K562 (cell line): ENCODE results near the gene VWA8. TPM values are rescaled to one million over a fixed set of nuclear protein-coding genes. Genes with fewer than 3 reads are reported as not detected.

ENCODE experiments used
- ATAC-seq: fragments of 200-7000 bp; cut with Tn5 transposase; 3 replicates; pipeline ENCODE4 v1.9.1; 2020; ENCODE audit warnings: moderate library complexity
- BruUV-seq: library from RNA; stranded (reverse); fragments of 400-500 nt; replicated peaks from 2 replicates; lab custom pipeline; 2021; lab: Mats Ljungman, UMichigan
- CTCF ChIA-PET: fragments of 300-600 bp; formaldehyde crosslinking; extraction: SDS; loops from one replicate; lab custom pipeline; 2021; ENCODE audit warnings: low intra/inter-chr PET ratio; lab: Yijun Ruan, JAX
- POLR2A ChIA-PET: fragments of 300-600, 350-650 bp; sonication (Branson Sonifier 250); formaldehyde crosslinking; extraction: SDS; loops from one replicate; lab custom pipeline; 2021; ENCODE audit warnings: antibody characterized with exemption, inconsistent platforms; lab: Yijun Ruan, JAX
- DNase-seq, 4 experiments: peaks; one replicate each; pipeline versions ENCODE4 v3.0.0 to v3.0.0-alpha.2; 2011 to 2018; ENCODE audit warnings: low spot score in 3 of 4, mixed read lengths in 3 of 4; ENCODE audit errors: extremely low read depth in 1 of 4
- FAIRE-seq: peaks from 2 replicates; lab custom pipeline; 2011; peaks lifted over from hg19 to GRCh38; lab: Jason Lieb, UNC
- H2AFZ ChIP-seq: 2 replicates; pipeline ENCODE4 v1.6.0; 2011; ENCODE audit warnings: low read depth, low read length, control low read depth, inconsistent platforms
- H3K27ac ChIP-seq: fragments of 200-600 bp; 3 replicates; pipeline ENCODE4 v1.8.0; 2011; ENCODE audit warnings: low read depth, mild to moderate bottlenecking, control low read depth, inconsistent platforms, low read length, moderate library complexity, mixed read lengths; ENCODE audit errors: extremely low read depth
- H3K27me3 ChIP-seq, 2 experiments: fragments of 300-600 bp in 1 of 2; 2 replicates in 1 of 2; 3 replicates in 1 of 2; pipeline versions ENCODE4 v1.6.0 to v1.8.0; 2011; ENCODE audit warnings: inconsistent platforms in 2 of 2, low read length in 2 of 2, mild to moderate bottlenecking in 1 of 2, mixed read lengths in 1 of 2, moderate library complexity in 1 of 2; ENCODE audit not compliant: control insufficient read depth in 2 of 2, insufficient read depth in 2 of 2
- H3K36me3 ChIP-seq: fragments of 300-600 bp; 3 replicates; pipeline ENCODE4 v1.8.0; 2011; ENCODE audit warnings: mild to moderate bottlenecking, low read length, inconsistent platforms; ENCODE audit not compliant: control insufficient read depth, insufficient read depth
- H3K4me1 ChIP-seq, 2 experiments: fragments of 200-600 bp in 1 of 2; replicated peaks in 1 of 2; 2 replicates in 1 of 2; 3 replicates in 1 of 2; pipeline versions ENCODE4 v1.5.1 to v1.8.0; 2011; ENCODE audit warnings: inconsistent platforms in 2 of 2, low read length in 2 of 2, mild to moderate bottlenecking in 1 of 2, mixed read lengths in 1 of 2, moderate library complexity in 1 of 2; ENCODE audit not compliant: control insufficient read depth in 2 of 2, insufficient read depth in 2 of 2
- H3K4me2 ChIP-seq: 2 replicates; pipeline ENCODE4 v1.6.1; 2011; ENCODE audit warnings: low read length, control low read depth, inconsistent platforms, mixed read lengths; ENCODE audit not compliant: insufficient read depth
- H3K4me3 ChIP-seq: fragments of 200-600 bp; sonication (generic), shearing (Covaris generic); 2 replicates; pipeline ENCODE4 v1.5.1; 2016; ENCODE audit warnings: control low read depth, inconsistent platforms
- H3K79me2 ChIP-seq: fragments of 200-600 bp; 3 replicates; pipeline ENCODE4 v1.8.0; 2011; ENCODE audit warnings: low read length, inconsistent platforms; ENCODE audit not compliant: control insufficient read depth, insufficient read depth
- H3K9ac ChIP-seq, 2 experiments: 2 replicates each; pipeline versions ENCODE4 v1.6.0 to v1.6.1; 2011; ENCODE audit warnings: low read depth in 2 of 2, low read length in 2 of 2, control low read depth in 1 of 2, inconsistent platforms in 1 of 2, mild to moderate bottlenecking in 1 of 2, mixed read lengths in 1 of 2; ENCODE audit not compliant: insufficient read depth in 1 of 2
- H3K9me1 ChIP-seq: one replicate; pipeline ENCODE4 v1.6.0; 2011; ENCODE audit warnings: inconsistent platforms, mild to moderate bottlenecking, low read length, moderate library complexity; ENCODE audit not compliant: control insufficient read depth, insufficient read depth
- H3K9me3 ChIP-seq: replicated peaks from 2 replicates; pipeline ENCODE4 v1.5.1; 2011; ENCODE audit warnings: low read depth, low read length, inconsistent platforms; ENCODE audit not compliant: control insufficient read depth, insufficient read depth
- H4K20me1 ChIP-seq: replicated peaks from 2 replicates; pipeline ENCODE4 v1.6.1; 2011; ENCODE audit warnings: low read length, inconsistent platforms, mixed read lengths; ENCODE audit not compliant: control insufficient read depth, insufficient read depth
- CC2D1A ChIP-seq: fragments of 450-650 bp; IDR thresholded peaks from 2 replicates; pipeline ENCODE4 v1.6.1; 2017; ENCODE audit warnings: mild to moderate bottlenecking
- CCNT2 ChIP-seq: IDR thresholded peaks from 2 replicates; pipeline ENCODE4 v1.6.1; 2011; ENCODE audit warnings: borderline replicate concordance, low read depth, mild to moderate bottlenecking, moderate library complexity, mixed read lengths, low read length; ENCODE audit not compliant: insufficient read length; ENCODE audit errors: extremely low read depth
- ELF2 ChIP-seq: fragments of 250-450 bp; sonication (Bioruptor Pico); IDR thresholded peaks from 2 replicates; pipeline ENCODE4 v1.5.0; 2021; ENCODE audit warnings: mild to moderate bottlenecking
- ILK ChIP-seq: fragments of 450-650 bp; IDR thresholded peaks from 2 replicates; pipeline ENCODE4 v1.6.1; 2016; ENCODE audit warnings: missing genetic modification characterization, low read depth, mild to moderate bottlenecking, missing compliant biosample characterization, moderate library complexity, borderline replicate concordance
- MAZ ChIP-seq, 2 experiments: fragments of 450-650 bp in 1 of 2; sonication (generic) in 1 of 2; formaldehyde crosslinking; IDR thresholded peaks in 1 of 2; conservative IDR thresholded peaks in 1 of 2; 2 replicates each; pipeline versions ENCODE4 v1.4.0 to v1.5.0; 2020; ENCODE audit warnings: mild to moderate bottlenecking in 1 of 2, missing genetic modification reagents in 1 of 2
- RBM39 ChIP-seq: fragments of 200-400 bp; formaldehyde crosslinking; optimal IDR thresholded peaks from 2 replicates; pipeline ENCODE3; 2018; ENCODE audit warnings: low read depth, low read length
- SMARCE1 ChIP-seq: fragments of 450-650 bp; IDR thresholded peaks from 2 replicates; pipeline ENCODE4 v1.7.1; 2016; ENCODE audit warnings: mild to moderate bottlenecking
- ZNF232 ChIP-seq: sonication (generic); formaldehyde crosslinking; IDR thresholded peaks from 2 replicates; pipeline ENCODE4 v1.8.0; 2022; ENCODE audit warnings: mild to moderate bottlenecking, missing genetic modification reagents
- WGBS: fragments of 100-300 bp; shearing (Covaris generic); methylation state at CpG from one replicate; pipeline ENCODE4 v1.1.6; 2016; ENCODE audit warnings: low coverage, mixed read lengths; ENCODE audit not compliant: insufficient coverage; ENCODE audit errors: missing lambda C conversion rate; 5-methylcytosine and 5-hydroxymethylcytosine counted together
- in situ Hi-C: fragments of 300-500 bp; cut with MboI; formaldehyde crosslinking; loops from 4 replicates; pipeline ENCODE4 v1.15.0; 2018; ENCODE audit warnings: inconsistent platforms, mixed read lengths
- intact Hi-C: fragments of 100-400 bp; cut with micrococcal nuclease; formaldehyde crosslinking; loops from 2 replicates; pipeline ENCODE4 v1.14.2; 2022
- polyA plus RNA-seq, 8 experiments: library from polyadenylated mRNA; depleted of rRNA in 4 of 8; stranded (reverse) in 5 of 8; unstranded in 3 of 8; fragments of >200 nt; fragmentation: Nextera tagmentation in 2 of 8; fragmentation: Illumina TruSeq in 1 of 8; extraction: Ambion mirVana in 2 of 8; extraction: Trizol in 1 of 8; gene quantifications; 2 replicates each; pipeline versions ENCODE4 v1.2.1 to v1.2.3, GENCODE V29; 2011 to 2014; ENCODE audit warnings: inconsistent platforms in 1 of 8, missing spikeins in 1 of 8
- total RNA-seq, 7 experiments: library from RNA; depleted of rRNA in 6 of 7; stranded (reverse); fragments of >200 nt in 6 of 7; fragmentation: Illumina TruSeq in 2 of 7; extraction: Trizol in 2 of 7; gene quantifications; 2 replicates each; pipeline versions ENCODE4 v1.2.1 to v1.2.3, GENCODE V29; 2011 to 2021; ENCODE audit warnings: low replicate concordance in 1 of 7
- TF ChIP-seq, protein P1 (sequence below): fragments of 250-450 bp; sonication (Bioruptor Pico); IDR thresholded peaks from 2 replicates; pipeline ENCODE4 v1.4.0; 2020; ENCODE audit warnings: borderline replicate concordance
- TF ChIP-seq, protein P2 (sequence below): fragments of 450-650 bp; IDR thresholded peaks from 2 replicates; pipeline ENCODE4 v1.7.0; 2016; ENCODE audit warnings: borderline replicate concordance
- TF ChIP-seq, protein P3 (sequence below): fragments of 450-650 bp; formaldehyde crosslinking; IDR thresholded peaks from 2 replicates; pipeline ENCODE4 v1.4.0; 2022; ENCODE audit warnings: mild to moderate bottlenecking, moderate library complexity
- TF ChIP-seq, protein P4 (sequence below): fragments of 250-450 bp; sonication (Bioruptor Pico); IDR thresholded peaks from 2 replicates; pipeline ENCODE4 v1.8.0; 2022; ENCODE audit warnings: moderate library complexity, mild to moderate bottlenecking, inconsistent platforms
- TF ChIP-seq, protein P5 (sequence below): sonication (generic); formaldehyde crosslinking; IDR thresholded peaks from 2 replicates; pipeline ENCODE4 v1.8.0; 2022; ENCODE audit warnings: missing genetic modification reagents, mild to moderate bottlenecking, borderline replicate concordance

VWA8 gene
- total and polyA plus RNA-seq, 9 of the 15 experiments (the other 6 are each of a cell fraction or from before 2014, with no cell fraction given), result 2.1 to 18.5 (median 13.3) TPM

DNA sequence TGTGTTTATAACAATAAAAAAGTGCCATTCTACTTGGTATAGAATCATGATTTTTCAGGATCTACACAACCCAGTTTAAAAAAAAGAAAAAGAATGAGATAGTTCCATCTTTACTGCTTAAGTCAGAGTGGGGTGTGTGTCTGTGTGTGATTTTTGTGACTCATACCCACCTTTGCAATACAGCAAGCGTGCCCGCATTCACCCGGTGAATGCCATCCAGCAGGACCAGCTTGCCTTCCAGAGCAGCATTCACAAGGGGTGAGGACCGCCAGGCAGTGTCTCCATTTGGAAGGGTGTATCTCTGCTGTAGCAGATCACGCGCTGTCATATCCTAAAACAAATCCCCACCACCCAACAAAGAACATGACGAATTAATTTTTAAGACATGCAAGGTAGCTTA, 127.7 kb downstream of the VWA8 start:
- ChIA-PET CTCF (no interaction called here), POLR2A (no interaction called here)
- Histone ChIP-seq H2AFZ (no peak overlapping the region), H3K79me2 (no peaks in the 10 kb centered on the region), H3K4me2 (no peak overlapping the region), H3K4me3 (no peak overlapping the region), H3K9me1 (no peaks in the 10 kb centered on the region), H3K9me3 (no peaks in the 10 kb centered on the region), H3K27me3 (no peaks in the 10 kb centered on the region), H3K4me1 (no peaks in the 10 kb centered on the region), H3K36me3 (peaks cover 31% of the 10 kb centered on the region), H4K20me1 (no peaks in the 10 kb centered on the region), H3K9ac (no peak overlapping the region), H3K27ac (no peak overlapping the region)
- FAIRE-seq, result no peak
- WGBS, result 100% methylated on average over 2 of the region's 7 CpGs
- no peak for TF ChIP-seq CCNT2
- TF ChIP-seq ILK (tag), result no peak
- TF ChIP-seq, protein P1, sequence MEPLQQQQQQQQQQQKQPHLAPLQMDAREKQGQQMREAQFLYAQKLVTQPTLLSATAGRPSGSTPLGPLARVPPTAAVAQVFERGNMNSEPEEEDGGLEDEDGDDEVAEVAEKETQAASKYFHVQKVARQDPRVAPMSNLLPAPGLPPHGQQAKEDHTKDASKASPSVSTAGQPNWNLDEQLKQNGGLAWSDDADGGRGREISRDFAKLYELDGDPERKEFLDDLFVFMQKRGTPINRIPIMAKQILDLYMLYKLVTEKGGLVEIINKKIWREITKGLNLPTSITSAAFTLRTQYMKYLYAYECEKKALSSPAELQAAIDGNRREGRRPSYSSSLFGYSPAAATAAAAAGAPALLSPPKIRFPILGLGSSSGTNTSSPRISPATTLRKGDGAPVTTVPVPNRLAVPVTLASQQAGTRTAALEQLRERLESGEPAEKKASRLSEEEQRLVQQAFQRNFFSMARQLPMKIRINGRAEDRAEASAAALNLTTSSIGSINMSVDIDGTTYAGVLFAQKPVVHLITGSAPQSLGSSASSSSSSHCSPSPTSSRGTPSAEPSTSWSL (CRISPR knock-in tag), result no peak
- TF ChIP-seq MAZ (CRISPR knock-in tag; conservative IDR thresholded peaks at IDR 0.05 in 1 of 2, IDR thresholded peaks at IDR 0.05 in 1 of 2), result no peak
- TF ChIP-seq, protein P2, sequence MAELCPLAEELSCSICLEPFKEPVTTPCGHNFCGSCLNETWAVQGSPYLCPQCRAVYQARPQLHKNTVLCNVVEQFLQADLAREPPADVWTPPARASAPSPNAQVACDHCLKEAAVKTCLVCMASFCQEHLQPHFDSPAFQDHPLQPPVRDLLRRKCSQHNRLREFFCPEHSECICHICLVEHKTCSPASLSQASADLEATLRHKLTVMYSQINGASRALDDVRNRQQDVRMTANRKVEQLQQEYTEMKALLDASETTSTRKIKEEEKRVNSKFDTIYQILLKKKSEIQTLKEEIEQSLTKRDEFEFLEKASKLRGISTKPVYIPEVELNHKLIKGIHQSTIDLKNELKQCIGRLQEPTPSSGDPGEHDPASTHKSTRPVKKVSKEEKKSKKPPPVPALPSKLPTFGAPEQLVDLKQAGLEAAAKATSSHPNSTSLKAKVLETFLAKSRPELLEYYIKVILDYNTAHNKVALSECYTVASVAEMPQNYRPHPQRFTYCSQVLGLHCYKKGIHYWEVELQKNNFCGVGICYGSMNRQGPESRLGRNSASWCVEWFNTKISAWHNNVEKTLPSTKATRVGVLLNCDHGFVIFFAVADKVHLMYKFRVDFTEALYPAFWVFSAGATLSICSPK, result no peak
- TF ChIP-seq CC2D1A, result no peak
- TF ChIP-seq RBM39, result no peak
- no peak for TF ChIP-seq SMARCE1
- no peak for TF ChIP-seq ZNF232
- TF ChIP-seq, protein P3, sequence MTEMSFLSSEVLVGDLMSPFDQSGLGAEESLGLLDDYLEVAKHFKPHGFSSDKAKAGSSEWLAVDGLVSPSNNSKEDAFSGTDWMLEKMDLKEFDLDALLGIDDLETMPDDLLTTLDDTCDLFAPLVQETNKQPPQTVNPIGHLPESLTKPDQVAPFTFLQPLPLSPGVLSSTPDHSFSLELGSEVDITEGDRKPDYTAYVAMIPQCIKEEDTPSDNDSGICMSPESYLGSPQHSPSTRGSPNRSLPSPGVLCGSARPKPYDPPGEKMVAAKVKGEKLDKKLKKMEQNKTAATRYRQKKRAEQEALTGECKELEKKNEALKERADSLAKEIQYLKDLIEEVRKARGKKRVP (CRISPR knock-in tag), result no peak
- TF ChIP-seq, protein P4, sequence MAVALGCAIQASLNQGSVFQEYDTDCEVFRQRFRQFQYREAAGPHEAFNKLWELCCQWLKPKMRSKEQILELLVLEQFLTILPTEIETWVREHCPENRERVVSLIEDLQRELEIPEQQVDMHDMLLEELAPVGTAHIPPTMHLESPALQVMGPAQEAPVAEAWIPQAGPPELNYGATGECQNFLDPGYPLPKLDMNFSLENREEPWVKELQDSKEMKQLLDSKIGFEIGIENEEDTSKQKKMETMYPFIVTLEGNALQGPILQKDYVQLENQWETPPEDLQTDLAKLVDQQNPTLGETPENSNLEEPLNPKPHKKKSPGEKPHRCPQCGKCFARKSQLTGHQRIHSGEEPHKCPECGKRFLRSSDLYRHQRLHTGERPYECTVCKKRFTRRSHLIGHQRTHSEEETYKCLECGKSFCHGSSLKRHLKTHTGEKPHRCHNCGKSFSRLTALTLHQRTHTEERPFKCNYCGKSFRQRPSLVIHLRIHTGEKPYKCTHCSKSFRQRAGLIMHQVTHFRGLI (CRISPR knock-in tag), result no peak
- TF ChIP-seq, protein P5, sequence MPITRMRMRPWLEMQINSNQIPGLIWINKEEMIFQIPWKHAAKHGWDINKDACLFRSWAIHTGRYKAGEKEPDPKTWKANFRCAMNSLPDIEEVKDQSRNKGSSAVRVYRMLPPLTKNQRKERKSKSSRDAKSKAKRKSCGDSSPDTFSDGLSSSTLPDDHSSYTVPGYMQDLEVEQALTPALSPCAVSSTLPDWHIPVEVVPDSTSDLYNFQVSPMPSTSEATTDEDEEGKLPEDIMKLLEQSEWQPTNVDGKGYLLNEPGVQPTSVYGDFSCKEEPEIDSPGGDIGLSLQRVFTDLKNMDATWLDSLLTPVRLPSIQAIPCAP (CRISPR knock-in tag), result no peak
- no peak for TF ChIP-seq ELF2 (CRISPR knock-in tag)
- no peak for ATAC-seq
- in situ Hi-C loops, result no loop called here
- BruUV-seq, result no TSS peak
- intact Hi-C loops, result no loop called here
- no peak for DNase-seq
